A549 (cell line): ENCODE data around the gene THPO. TPM values are rescaled to one million over a fixed set of nuclear protein-coding genes. Genes with fewer than 3 reads are reported as not detected.

Experiments used
- ATAC-seq, 2 experiments: fragments of 200-7000 bp in 1 of 2; fragments of >200 bp in 1 of 2; cut with Nextera tagmentation in 1 of 2; cut with Tn5 transposase in 1 of 2; 3 replicates each; pipeline versions ENCODE4 v1.8.0 to v1.9.1; 2018 to 2020; ENCODE audit warnings: mild to moderate bottlenecking in 1 of 2, moderate library complexity in 1 of 2
- CTCF ChIA-PET: fragments of 300-600 bp; sonication (Branson Sonifier 250); formaldehyde crosslinking; extraction: SDS; loops from one replicate; lab custom pipeline; 2021; ENCODE audit warnings: antibody characterized with exemption, inconsistent platforms; lab: Yijun Ruan, JAX
- POLR2A ChIA-PET: fragments of 350-600 bp; formaldehyde crosslinking; extraction: SDS; loops from one replicate; lab custom pipeline; 2021; ENCODE audit warnings: antibody characterized with exemption, inconsistent platforms; lab: Yijun Ruan, JAX
- DNase-seq, 2 experiments: peaks; one replicate each; pipeline versions ENCODE4 v3.0.0 to v3.0.0-alpha.2; 2011 to 2016; ENCODE audit warnings: low read depth in 1 of 2, low spot score in 1 of 2
- FAIRE-seq: peaks from 2 replicates; lab custom pipeline; 2011; peaks lifted over from hg19 to GRCh38; lab: Jason Lieb, UNC
- H3K27ac ChIP-seq, 2 experiments: fragments of >200 bp; sonication (Bioruptor Twin); formaldehyde crosslinking; 3 replicates each; pipeline ENCODE4 v1.5.1; 2016 to 2017
- H3K4me1 ChIP-seq: fragments of >200 bp; sonication (Bioruptor Twin); formaldehyde crosslinking; 3 replicates; pipeline ENCODE4 v1.6.1; 2016
- H3K4me2 ChIP-seq: fragments of >200 bp; sonication (Bioruptor Twin); formaldehyde crosslinking; 3 replicates; pipeline ENCODE4 v1.6.1; 2016
- H3K4me3 ChIP-seq: fragments of >200 bp; sonication (Bioruptor Twin); formaldehyde crosslinking; 3 replicates; pipeline ENCODE4 v1.5.1; 2016
- H3K9me3 ChIP-seq: fragments of >200 bp; sonication (Bioruptor Twin); formaldehyde crosslinking; 3 replicates; pipeline ENCODE4 v1.6.1; 2016
- CBX2 ChIP-seq: fragments of 200-600 bp; sonication (generic); IDR thresholded peaks from 2 replicates; pipeline ENCODE4 v1.6.1; 2016; ENCODE audit warnings: low read depth, mild to moderate bottlenecking, borderline replicate concordance
- CHD2 ChIP-seq: fragments of 150-350 bp; IDR thresholded peaks from 2 replicates; pipeline ENCODE4 v1.6.1; 2014; ENCODE audit warnings: low read length; ENCODE audit not compliant: partially characterized antibody
- EHMT2 ChIP-seq: fragments of 200-600 bp; sonication (generic); IDR thresholded peaks from 2 replicates; pipeline ENCODE4 v1.6.1; 2016; ENCODE audit warnings: antibody characterized with exemption, low read depth, mild to moderate bottlenecking, moderate library complexity
- EP300 ChIP-seq, 2 experiments: fragments of >200 bp; sonication (Bioruptor Twin); formaldehyde crosslinking; IDR thresholded peaks; 2 replicates in 1 of 2; 3 replicates in 1 of 2; pipeline ENCODE4 v1.6.1; 2016 to 2017
- FOSB ChIP-seq: fragments of 250-450 bp; sonication (Bioruptor Pico); IDR thresholded peaks from 2 replicates; pipeline ENCODE4 v1.5.0; 2020; ENCODE audit warnings: mild to moderate bottlenecking, moderate library complexity
- FOSL2 ChIP-seq, 2 experiments: fragments of 450-650 bp in 1 of 2; fragments of >200 bp in 1 of 2; sonication (Bioruptor Twin) in 1 of 2; formaldehyde crosslinking; IDR thresholded peaks; 2 replicates each; pipeline versions ENCODE4 v1.5.0 to v1.6.1; 2016 to 2020; ENCODE audit warnings: mild to moderate bottlenecking in 1 of 2, moderate library complexity in 1 of 2
- FOXS1 ChIP-seq: fragments of 250-450 bp; sonication (Bioruptor Pico); IDR thresholded peaks from 2 replicates; pipeline ENCODE4 v1.5.0; 2020; ENCODE audit warnings: mild to moderate bottlenecking, moderate library complexity
- GATA3 ChIP-seq: IDR thresholded peaks from 2 replicates; pipeline ENCODE4 v1.6.1; 2012; ENCODE audit warnings: borderline replicate concordance
- HOXB5 ChIP-seq: fragments of 250-450 bp; sonication (Bioruptor Pico); IDR thresholded peaks from 2 replicates; pipeline ENCODE4 v1.5.0; 2020; ENCODE audit warnings: mild to moderate bottlenecking, moderate library complexity
- JUN ChIP-seq, 2 experiments: fragments of >200 bp; sonication (Bioruptor Twin); formaldehyde crosslinking; IDR thresholded peaks; 2 replicates in 1 of 2; 3 replicates in 1 of 2; pipeline ENCODE4 v1.6.1; 2016 to 2017
- KDM5A ChIP-seq: fragments of 200-600 bp; sonication (generic); IDR thresholded peaks from 2 replicates; pipeline ENCODE4 v1.6.1; 2016; ENCODE audit warnings: antibody characterized with exemption, mild to moderate bottlenecking
- MAFK ChIP-seq: fragments of 450-650 bp; IDR thresholded peaks from 2 replicates; pipeline ENCODE4 v1.6.1; 2014; ENCODE audit not compliant: partially characterized antibody
- MAZ ChIP-seq: fragments of 150-350 bp; IDR thresholded peaks from 2 replicates; pipeline ENCODE4 v1.6.1; 2014; ENCODE audit warnings: antibody characterized with exemption, low read depth, low read length, borderline replicate concordance
- MYC ChIP-seq: IDR thresholded peaks from 2 replicates; pipeline ENCODE4 v1.6.1; 2012; ENCODE audit warnings: mild to moderate bottlenecking, inconsistent platforms, low read length, improper control_type of control experiment, borderline replicate concordance
- NFE2L2 ChIP-seq: fragments of 150-350 bp; conservative IDR thresholded peaks from 2 replicates; pipeline ENCODE4 v1.6.1; 2014; ENCODE audit warnings: low read length
- NR3C1 ChIP-seq: fragments of >200 bp; sonication (Bioruptor Twin); formaldehyde crosslinking; IDR thresholded peaks from 3 replicates; pipeline ENCODE4 v1.6.1; 2017
- POLR2A ChIP-seq: IDR thresholded peaks from 2 replicates; pipeline ENCODE4 v1.6.1; 2012; ENCODE audit warnings: mild to moderate bottlenecking, low read length
- RAD21 ChIP-seq, 2 experiments: fragments of >200 bp in 1 of 2; sonication (Bioruptor Twin) in 1 of 2; formaldehyde crosslinking in 1 of 2; IDR thresholded peaks in 1 of 2; conservative IDR thresholded peaks in 1 of 2; 2 replicates in 1 of 2; 3 replicates in 1 of 2; pipeline ENCODE4 v1.6.1; 2012 to 2018; ENCODE audit warnings: inconsistent platforms in 1 of 2
- RARB ChIP-seq: fragments of 250-450 bp; sonication (Bioruptor Pico); IDR thresholded peaks from 2 replicates; pipeline ENCODE4 v1.8.0; 2021; ENCODE audit warnings: mild to moderate bottlenecking, moderate library complexity
- RNF2 ChIP-seq: fragments of 200-600 bp; sonication (generic); IDR thresholded peaks from 2 replicates; pipeline ENCODE4 v1.6.1; 2016; ENCODE audit warnings: low read depth, mild to moderate bottlenecking, antibody characterized with exemption, moderate library complexity, borderline replicate concordance
- SMC3 ChIP-seq: fragments of >200 bp; sonication (Bioruptor Twin); formaldehyde crosslinking; IDR thresholded peaks from 3 replicates; pipeline ENCODE4 v1.6.1; 2018; ENCODE audit warnings: inconsistent platforms
- TP53 ChIP-seq: fragments of 250-450 bp; sonication (Bioruptor Pico); IDR thresholded peaks from 2 replicates; pipeline ENCODE4 v1.5.0; 2021; ENCODE audit warnings: mild to moderate bottlenecking, moderate library complexity
- ZC3H11A ChIP-seq: fragments of 450-650 bp; IDR thresholded peaks from 2 replicates; pipeline ENCODE4 v1.6.1; 2014; ENCODE audit warnings: antibody characterized with exemption, mild to moderate bottlenecking
- ZNF302 ChIP-seq: fragments of 250-450 bp; sonication (Bioruptor Pico); IDR thresholded peaks from 2 replicates; pipeline ENCODE4 v1.9.0; 2021; ENCODE audit warnings: inconsistent platforms, mild to moderate bottlenecking, moderate library complexity
- ZSCAN20 ChIP-seq: fragments of 250-450 bp; sonication (Bioruptor Pico); IDR thresholded peaks from 2 replicates; pipeline ENCODE4 v1.8.0; 2022; ENCODE audit warnings: mild to moderate bottlenecking, moderate library complexity
- WGBS: methylation state at CpG from one replicate; pipeline ENCODE4 v1.1.6; 2017; ENCODE audit errors: missing lambda C conversion rate; 5-methylcytosine and 5-hydroxymethylcytosine counted together
- polyA plus RNA-seq, 4 experiments: library from polyadenylated mRNA; depleted of rRNA in 3 of 4; stranded (reverse); fragments of >200 nt; fragmentation: RNase III in 1 of 4; extraction: RNeasy Plus Mini Kit Qiagen cat#74134 plus additional on column Dnase treatment in 1 of 4; gene quantifications; 2 replicates in 3 of 4; 3 replicates in 1 of 4; pipeline ENCODE4 v1.2.3, GENCODE V29; 2011 to 2017
- TF ChIP-seq, protein P1 (sequence below): IDR thresholded peaks from 2 replicates; pipeline ENCODE4 v1.6.1; 2012; ENCODE audit warnings: low read depth, borderline replicate concordance
- TF ChIP-seq, protein P2 (sequence below): fragments of 200-600 bp; sonication (generic); IDR thresholded peaks from 2 replicates; pipeline ENCODE4 v1.6.1; 2016; ENCODE audit warnings: antibody characterized with exemption, mild to moderate bottlenecking, moderate library complexity
- TF ChIP-seq, protein P3 (sequence below): IDR thresholded peaks from 2 replicates; pipeline ENCODE4 v1.6.1; 2012
- TF ChIP-seq, protein P4 (sequence below): fragments of >200 bp; sonication (Bioruptor Twin); formaldehyde crosslinking; IDR thresholded peaks from 3 replicates; pipeline ENCODE4 v1.5.1; 2016

The THPO gene
- polyA plus RNA-seq, 2 of the 4 experiments (the other 2 are of a cell fraction): 0.06 TPM; not detected in 1

DNA sequence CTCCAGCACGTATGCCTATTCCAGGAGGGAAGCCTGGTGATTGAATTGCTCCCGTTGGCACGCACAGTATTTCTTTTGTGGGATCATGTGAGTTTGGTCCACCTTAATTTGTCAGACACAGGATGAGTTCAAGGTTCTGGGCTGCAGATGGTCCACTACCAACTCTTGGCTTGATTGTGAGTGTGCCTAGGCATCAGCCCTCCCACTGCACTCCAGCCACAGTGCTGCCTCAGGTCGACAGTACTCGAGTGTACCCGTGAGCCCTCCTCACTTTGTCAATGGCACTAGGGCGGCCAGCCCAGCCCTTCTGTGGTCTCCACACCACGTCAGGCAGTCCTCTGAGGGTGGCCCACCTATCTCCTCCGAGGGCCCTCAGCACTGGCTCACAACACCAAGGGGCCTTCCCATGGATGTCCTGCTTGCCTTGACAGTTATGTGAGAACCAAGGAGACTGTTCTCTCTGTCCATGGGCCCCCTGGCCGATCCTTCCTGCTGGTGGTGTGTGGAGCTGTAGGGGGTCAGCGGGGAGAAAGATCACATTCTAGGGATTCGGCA lies 32.0 kb upstream of the THPO start:
- POLR2A ChIA-PET: no interaction called here
- DNase-seq (no peak), ATAC-seq (no peak), FAIRE-seq (no peak)
- H3K27ac ChIP-seq: no peak overlapping the region
- TF ChIP-seq NR3C1 (no peak), MAZ (no peak), GATA3 (no peak), MAFK (no peak), SMC3 (no peak), NFE2L2 (no peak), ZSCAN20 (CRISPR knock-in tag) (no peak), CBX2 (no peak), HOXB5 (CRISPR knock-in tag) (no peak), POLR2A (no peak), FOSL2 (IDR thresholded peaks at IDR 0.05) (no peak), FOSL2 (CRISPR knock-in tag; IDR thresholded peaks at IDR 0.05) (no peak)
- TF ChIP-seq, protein P1, sequence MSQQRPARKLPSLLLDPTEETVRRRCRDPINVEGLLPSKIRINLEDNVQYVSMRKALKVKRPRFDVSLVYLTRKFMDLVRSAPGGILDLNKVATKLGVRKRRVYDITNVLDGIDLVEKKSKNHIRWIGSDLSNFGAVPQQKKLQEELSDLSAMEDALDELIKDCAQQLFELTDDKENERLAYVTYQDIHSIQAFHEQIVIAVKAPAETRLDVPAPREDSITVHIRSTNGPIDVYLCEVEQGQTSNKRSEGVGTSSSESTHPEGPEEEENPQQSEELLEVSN: no peak
- TF ChIP-seq, protein P2, sequence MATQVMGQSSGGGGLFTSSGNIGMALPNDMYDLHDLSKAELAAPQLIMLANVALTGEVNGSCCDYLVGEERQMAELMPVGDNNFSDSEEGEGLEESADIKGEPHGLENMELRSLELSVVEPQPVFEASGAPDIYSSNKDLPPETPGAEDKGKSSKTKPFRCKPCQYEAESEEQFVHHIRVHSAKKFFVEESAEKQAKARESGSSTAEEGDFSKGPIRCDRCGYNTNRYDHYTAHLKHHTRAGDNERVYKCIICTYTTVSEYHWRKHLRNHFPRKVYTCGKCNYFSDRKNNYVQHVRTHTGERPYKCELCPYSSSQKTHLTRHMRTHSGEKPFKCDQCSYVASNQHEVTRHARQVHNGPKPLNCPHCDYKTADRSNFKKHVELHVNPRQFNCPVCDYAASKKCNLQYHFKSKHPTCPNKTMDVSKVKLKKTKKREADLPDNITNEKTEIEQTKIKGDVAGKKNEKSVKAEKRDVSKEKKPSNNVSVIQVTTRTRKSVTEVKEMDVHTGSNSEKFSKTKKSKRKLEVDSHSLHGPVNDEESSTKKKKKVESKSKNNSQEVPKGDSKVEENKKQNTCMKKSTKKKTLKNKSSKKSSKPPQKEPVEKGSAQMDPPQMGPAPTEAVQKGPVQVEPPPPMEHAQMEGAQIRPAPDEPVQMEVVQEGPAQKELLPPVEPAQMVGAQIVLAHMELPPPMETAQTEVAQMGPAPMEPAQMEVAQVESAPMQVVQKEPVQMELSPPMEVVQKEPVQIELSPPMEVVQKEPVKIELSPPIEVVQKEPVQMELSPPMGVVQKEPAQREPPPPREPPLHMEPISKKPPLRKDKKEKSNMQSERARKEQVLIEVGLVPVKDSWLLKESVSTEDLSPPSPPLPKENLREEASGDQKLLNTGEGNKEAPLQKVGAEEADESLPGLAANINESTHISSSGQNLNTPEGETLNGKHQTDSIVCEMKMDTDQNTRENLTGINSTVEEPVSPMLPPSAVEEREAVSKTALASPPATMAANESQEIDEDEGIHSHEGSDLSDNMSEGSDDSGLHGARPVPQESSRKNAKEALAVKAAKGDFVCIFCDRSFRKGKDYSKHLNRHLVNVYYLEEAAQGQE: no peak
- TF ChIP-seq, protein P3, sequence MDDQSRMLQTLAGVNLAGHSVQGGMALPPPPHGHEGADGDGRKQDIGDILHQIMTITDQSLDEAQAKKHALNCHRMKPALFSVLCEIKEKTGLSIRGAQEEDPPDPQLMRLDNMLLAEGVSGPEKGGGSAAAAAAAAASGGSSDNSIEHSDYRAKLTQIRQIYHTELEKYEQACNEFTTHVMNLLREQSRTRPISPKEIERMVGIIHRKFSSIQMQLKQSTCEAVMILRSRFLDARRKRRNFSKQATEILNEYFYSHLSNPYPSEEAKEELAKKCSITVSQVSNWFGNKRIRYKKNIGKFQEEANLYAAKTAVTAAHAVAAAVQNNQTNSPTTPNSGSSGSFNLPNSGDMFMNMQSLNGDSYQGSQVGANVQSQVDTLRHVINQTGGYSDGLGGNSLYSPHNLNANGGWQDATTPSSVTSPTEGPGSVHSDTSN: no peak
- TF ChIP-seq, protein P4, sequence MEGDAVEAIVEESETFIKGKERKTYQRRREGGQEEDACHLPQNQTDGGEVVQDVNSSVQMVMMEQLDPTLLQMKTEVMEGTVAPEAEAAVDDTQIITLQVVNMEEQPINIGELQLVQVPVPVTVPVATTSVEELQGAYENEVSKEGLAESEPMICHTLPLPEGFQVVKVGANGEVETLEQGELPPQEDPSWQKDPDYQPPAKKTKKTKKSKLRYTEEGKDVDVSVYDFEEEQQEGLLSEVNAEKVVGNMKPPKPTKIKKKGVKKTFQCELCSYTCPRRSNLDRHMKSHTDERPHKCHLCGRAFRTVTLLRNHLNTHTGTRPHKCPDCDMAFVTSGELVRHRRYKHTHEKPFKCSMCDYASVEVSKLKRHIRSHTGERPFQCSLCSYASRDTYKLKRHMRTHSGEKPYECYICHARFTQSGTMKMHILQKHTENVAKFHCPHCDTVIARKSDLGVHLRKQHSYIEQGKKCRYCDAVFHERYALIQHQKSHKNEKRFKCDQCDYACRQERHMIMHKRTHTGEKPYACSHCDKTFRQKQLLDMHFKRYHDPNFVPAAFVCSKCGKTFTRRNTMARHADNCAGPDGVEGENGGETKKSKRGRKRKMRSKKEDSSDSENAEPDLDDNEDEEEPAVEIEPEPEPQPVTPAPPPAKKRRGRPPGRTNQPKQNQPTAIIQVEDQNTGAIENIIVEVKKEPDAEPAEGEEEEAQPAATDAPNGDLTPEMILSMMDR: no peak
- H3K4me2 ChIP-seq: no peak overlapping the region
- no peaks in the 10 kb centered on the region for H3K4me1 ChIP-seq
- 68% methylated on average over 12 of the region's 12 CpGs for WGBS
- no peaks in the 10 kb centered on the region for H3K9me3 ChIP-seq
- no peak overlapping the region for H3K4me3 ChIP-seq
- CTCF ChIA-PET: interaction anchor here (1.2 to 1.5 kb wide), 2 partner anchors 8 to 393 kb away, joined by 4 read pairs; no protein-coding TSS in a partner anchor

DNA sequence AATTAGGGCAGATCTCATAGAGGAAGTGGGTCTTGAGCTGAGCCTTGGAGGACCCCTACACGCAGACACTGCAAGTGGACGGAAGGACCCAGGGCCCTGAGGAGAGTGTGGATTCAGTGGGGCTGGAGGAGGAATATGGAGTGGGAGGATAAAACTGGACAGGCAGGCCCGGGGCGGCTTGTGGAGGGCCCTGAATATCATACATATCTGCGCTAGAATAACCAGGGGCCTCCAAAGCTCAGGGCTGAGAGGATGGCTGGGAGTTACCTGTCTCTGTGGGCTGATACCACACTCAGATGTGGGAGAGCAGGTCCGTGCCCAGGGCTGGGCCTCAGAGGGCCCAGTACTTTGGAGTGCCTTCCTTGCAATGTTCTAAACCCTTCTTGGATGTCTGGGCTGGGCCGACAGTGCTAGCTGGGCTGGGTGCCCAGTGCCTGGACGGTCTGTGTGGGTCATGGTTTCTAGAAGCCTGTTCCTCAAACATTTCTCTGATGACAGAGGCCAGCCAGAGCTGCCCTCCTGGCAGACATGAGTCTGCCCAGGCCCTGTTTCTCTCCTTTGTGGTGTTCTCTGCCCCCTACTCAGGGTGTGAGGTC lies 31.4 kb upstream of the THPO start:
- H3K4me2 ChIP-seq: no peak overlapping the region
- H3K9me3 ChIP-seq: no peaks in the 10 kb centered on the region
- no peaks in the 10 kb centered on the region for H3K4me1 ChIP-seq
- TF ChIP-seq ZC3H11A (no peak), JUN (IDR thresholded peaks at IDR 0.05) (no peak), CHD2 (no peak), EP300 (IDR thresholded peaks at IDR 0.05) (no peak), EHMT2 (no peak), RARB (CRISPR knock-in tag) (no peak), MAZ (no peak), FOSB (CRISPR knock-in tag) (no peak), MAFK (no peak), RNF2 (no peak), TP53 (CRISPR knock-in tag) (no peak), RAD21 (conservative IDR thresholded peaks at IDR 0.05 in 1 of 2, IDR thresholded peaks at IDR 0.05 in 1 of 2) (no peak), KDM5A (no peak), MYC (no peak), FOXS1 (CRISPR knock-in tag) (no peak), ZNF302 (CRISPR knock-in tag) (no peak), NFE2L2 (no peak), FOSL2 (IDR thresholded peaks at IDR 0.05) (no peak), FOSL2 (CRISPR knock-in tag; IDR thresholded peaks at IDR 0.05) (no peak)
- TF ChIP-seq, protein P3: no peak
- FAIRE-seq (no peak), DNase-seq (no peak), ATAC-seq (no peak)
- 84% methylated on average over 6 of the region's 8 CpGs for WGBS
- H3K27ac ChIP-seq: no peak overlapping the region
- ChIA-PET CTCF (interaction anchor here (1.2 to 1.5 kb wide), 2 partner anchors 9 to 394 kb away, joined by 4 read pairs; no protein-coding TSS in a partner anchor), POLR2A (no interaction called here)
- no peak overlapping the region for H3K4me3 ChIP-seq
